ENCODE results near the gene KIF5A.

- no peak for TF ChIP-seq CTCF (conservative IDR thresholded peaks at IDR 0.05; ENCODE audit: low read length)
- no peak for TF ChIP-seq EZH2phosphoT487 (IDR thresholded peaks at IDR 0.05; ENCODE audit: borderline replicate concordance)
These were observed 40.6 kb downstream of the KIF5A start for GRCh38 chr12:57590479-57590863.

Measured in Loucy (cell line).